ENCODE results near the gene IPO11. TPM values are rescaled to one million over a fixed set of nuclear protein-coding genes. Genes with fewer than 3 reads are reported as not detected.
"Not testable (repeated sequence)": the region's sequence is repeated elsewhere in the genome, so short reads cannot be mapped to it uniquely, and the experiment has no call there.

The IPO11 gene
- total and polyA plus RNA-seq, 2 of the 4 experiments (the other 2 are of a cell fraction), result 12.6 to 40.0 TPM

GRCh38 chr5:62513085-62513484 is 100.5 kb downstream of the IPO11 start:
- H3K9me3 ChIP-seq (ENCODE audit: control insufficient read depth, insufficient read depth, low read length); ATAC-seq (ENCODE audit: low read depth); H3K4me3 ChIP-seq (ENCODE audit: insufficient read depth, low read depth, low read length); H3K4ac ChIP-seq (ENCODE audit: low read depth, low read length); H3K14ac ChIP-seq (replicated peaks; ENCODE audit: low read depth, low read length); intact Hi-C loops (cut with micrococcal nuclease); dilution Hi-C loops (cut with HindIII; ENCODE audit: low sequenced_read_pairs, unreplicated experiment); POLR2A ChIA-PET (ENCODE audit: unreplicated experiment); DNase-seq; in situ Hi-C loops (cut with MboI; ENCODE audit: low sequenced_read_pairs); H3K23ac ChIP-seq (ENCODE audit: low read depth, low read length); H2BK5ac ChIP-seq (ENCODE audit: low read depth, low read length, poor library complexity, severe bottlenecking); H2BK120ac ChIP-seq (ENCODE audit: low read depth, low read length); H3K9ac ChIP-seq (ENCODE audit: low read depth, low read length); H3K18ac ChIP-seq (ENCODE audit: low read depth, low read length); H3K79me1 ChIP-seq (ENCODE audit: low read depth in 1 of 2, low read length in 2 of 2); H3K4me2 ChIP-seq (ENCODE audit: low read depth, low read length); H4K5ac ChIP-seq (ENCODE audit: low read depth, low read length); H4K91ac ChIP-seq (ENCODE audit: insufficient read depth, low read depth, low read length); H3K36me3 ChIP-seq (ENCODE audit: control insufficient read depth, insufficient read depth, low read length); H3K27ac ChIP-seq (ENCODE audit: insufficient read depth, low read length); BruUV-seq (replicated peaks); H4K20me1 ChIP-seq (ENCODE audit: insufficient read depth, low read length); H2AK9ac ChIP-seq (replicated peaks; ENCODE audit: low read depth, low read length, poor library complexity); H2BK15ac ChIP-seq (ENCODE audit: low read depth, low read length); H3K4me1 ChIP-seq (ENCODE audit: control insufficient read depth, insufficient read depth, low read length); H4K8ac ChIP-seq (ENCODE audit: low read depth in 2 of 2, low read length in 2 of 2); H2AFZ ChIP-seq (replicated peaks; ENCODE audit: low read length, poor library complexity); H3K56ac ChIP-seq (ENCODE audit: extremely low read depth, insufficient read depth, low read length); H2AK5ac ChIP-seq (ENCODE audit: low read depth, low read length); H2BK20ac ChIP-seq (ENCODE audit: low read depth, low read length); H3K9me1 ChIP-seq (ENCODE audit: insufficient read depth, low read length); H3K27me3 ChIP-seq (ENCODE audit: control insufficient read depth, insufficient read depth, low read length); CTCF ChIA-PET: not testable (repeated sequence)
- no CpG with 5 or more reads among the region's 28 CpGs for WGBS, 2 experiments (ENCODE audit: extremely low coverage in 2 of 2, insufficient read length in 1 of 2)

All from IMR-90 (cell line).